Activated T-cell treated with anti-CD3 and anti-CD28 coated beads for 4 hours (primary cell): Measurements from ENCODE around the gene CPN1.

Experiments used
- DNase-seq: peaks from one replicate; pipeline ENCODE4 v3.0.0-alpha.2; 2020

CPN1 gene

GRCh38 chr10:100075426-100076220 lies 6.0 kb downstream of the CPN1 start:
- DNase-seq: no peak

GRCh38 chr10:100072514-100072913 lies 9.2 kb downstream of the CPN1 start:
- no peak for DNase-seq

- DNase-seq: no peak
These were observed 10.1 kb downstream of the CPN1 start for GRCh38 chr10:100071529-100071928.

GRCh38 chr10:100067466-100067865 lies 14.2 kb downstream of the CPN1 start:
- DNase-seq: no peak

- DNase-seq: no peak
These were observed 16.5 kb downstream of the CPN1 start for GRCh38 chr10:100065084-100065660.

GRCh38 chr10:100061401-100061800 lies 20.3 kb downstream of the CPN1 start:
- DNase-seq: no peak

GRCh38 chr10:100057948-100058347 lies 23.7 kb downstream of the CPN1 start:
- no peak for DNase-seq

- DNase-seq: no peak
These were observed 27.8 kb downstream of the CPN1 start for GRCh38 chr10:100053686-100054460.

- DNase-seq: peak; percentile 76
These were observed 35.6 kb downstream of the CPN1 start for GRCh38 chr10:100046021-100046486.

- DNase-seq: no peak
These were observed 36.1 kb downstream of the CPN1 start for GRCh38 chr10:100045592-100045991.

GRCh38 chr10:100043796-100044195 lies 37.9 kb downstream of the CPN1 start:
- no peak for DNase-seq

- no peak for DNase-seq
These were observed 38.3 kb downstream of the CPN1 start for GRCh38 chr10:100043344-100043743.

GRCh38 chr10:100041306-100042002 lies 40.2 kb downstream of the CPN1 start:
- DNase-seq: no peak

GRCh38 chr10:100038561-100039071 lies 43.1 kb downstream of the CPN1 start:
- no peak for DNase-seq

GRCh38 chr10:100037758-100038315 lies 43.8 kb downstream of the CPN1 start:
- DNase-seq: no peak

GRCh38 chr10:100036850-100037249 lies 44.8 kb downstream of the CPN1 start:
- no peak for DNase-seq

GRCh38 chr10:100033766-100034418 lies 47.8 kb downstream of the CPN1 start:
- no peak for DNase-seq

GRCh38 chr10:100027416-100027815 lies 54.3 kb downstream of the CPN1 start:
- DNase-seq: no peak

- no peak for DNase-seq
These were observed 56.1 kb downstream of the CPN1 start for GRCh38 chr10:100025576-100025975.

- DNase-seq: no peak
These were observed 56.9 kb downstream of the CPN1 start for GRCh38 chr10:100024748-100025147.

GRCh38 chr10:100022403-100022802 lies 59.3 kb downstream of the CPN1 start:
- DNase-seq: no peak

- DNase-seq: no peak
These were observed 60.3 kb downstream of the CPN1 start for GRCh38 chr10:100021322-100021721.
